H1 (cell line): ENCODE results near the gene ING4. TPM values are rescaled to one million over a fixed set of nuclear protein-coding genes. Genes with fewer than 3 reads are reported as not detected.

Experiments used
- CTCF ChIA-PET: fragments of 300-600 bp; sonication (Branson Sonifier 250); formaldehyde crosslinking; loops from one replicate; lab custom pipeline; 2021; ENCODE audit not compliant: partially characterized antibody; lab: Charles Lee
- POLR2A ChIA-PET: fragments of 300-600 bp; sonication (Branson Sonifier 250); formaldehyde crosslinking; loops from one replicate; lab custom pipeline; 2021; ENCODE audit warnings: inconsistent platforms; ENCODE audit not compliant: partially characterized antibody; lab: Charles Lee
- DNase-seq, 2 experiments: peaks; one replicate each; pipeline versions ENCODE4 v3.0.0 to v3.0.0-alpha.2; 2010 to 2022; ENCODE audit warnings: low spot score in 2 of 2, low read depth in 1 of 2, mixed read lengths in 1 of 2
- FAIRE-seq: peaks from 2 replicates; lab custom pipeline; 2011; peaks lifted over from hg19 to GRCh38; lab: Jason Lieb, UNC
- H2AFZ ChIP-seq: 2 replicates; pipeline ENCODE4 v1.8.1; 2012; ENCODE audit warnings: low read length, inconsistent platforms
- H2AK5ac ChIP-seq: 2 replicates; pipeline ENCODE4 v1.6.1; 2013; ENCODE audit warnings: low read depth, low read length
- H2BK120ac ChIP-seq: replicated peaks from 2 replicates; pipeline ENCODE3; 2013; ENCODE audit warnings: low read depth, low read length, inconsistent platforms
- H2BK12ac ChIP-seq: 2 replicates; pipeline ENCODE4 v1.6.1; 2013; ENCODE audit warnings: low read depth, low read length
- H2BK15ac ChIP-seq: 2 replicates; pipeline ENCODE4 v1.6.1; 2013; ENCODE audit warnings: low read length
- H2BK20ac ChIP-seq: 2 replicates; pipeline ENCODE4 v1.6.1; 2013; ENCODE audit warnings: low read length
- H2BK5ac ChIP-seq: 2 replicates; pipeline ENCODE4 v1.6.1; 2013; ENCODE audit warnings: low read depth, low read length
- H3K14ac ChIP-seq: 2 replicates; pipeline ENCODE4 v1.6.1; 2013; ENCODE audit warnings: inconsistent platforms; ENCODE audit not compliant: insufficient read length
- H3K18ac ChIP-seq: 2 replicates; pipeline ENCODE4 v1.6.1; 2013; ENCODE audit warnings: low read length; ENCODE audit errors: extremely low read depth
- H3K23ac ChIP-seq: 2 replicates; pipeline ENCODE4 v1.6.1; 2013; ENCODE audit warnings: inconsistent platforms; ENCODE audit not compliant: insufficient read length
- H3K23me2 ChIP-seq: 2 replicates; pipeline ENCODE4 v1.6.1; 2013; ENCODE audit warnings: low read depth, low read length
- H3K27ac ChIP-seq: 2 replicates; pipeline ENCODE4 v1.6.1; 2011; ENCODE audit warnings: low read depth, low read length, inconsistent platforms
- H3K27me3 ChIP-seq, 4 experiments: replicated peaks in 1 of 4; 1 replicate in 1 of 4; 2 replicates in 3 of 4; pipeline versions ENCODE4 v1.6.1 to v1.8.1; 2011 to 2013; ENCODE audit warnings: low read length in 3 of 4, mild to moderate bottlenecking in 3 of 4, inconsistent platforms in 2 of 4, mixed read lengths in 2 of 4, moderate library complexity in 1 of 4; ENCODE audit not compliant: control insufficient read depth in 3 of 4, insufficient read depth in 3 of 4; ENCODE audit errors: extremely low read depth in 1 of 4
- H3K36me3 ChIP-seq, 4 experiments: 2 replicates each; pipeline versions ENCODE4 v1.6.1 to v1.8.1; 2011 to 2013; ENCODE audit warnings: mild to moderate bottlenecking in 4 of 4, low read length in 3 of 4, moderate library complexity in 2 of 4, control low read depth in 1 of 4, inconsistent platforms in 1 of 4; ENCODE audit not compliant: insufficient read depth in 4 of 4, control insufficient read depth in 2 of 4
- H3K4ac ChIP-seq: replicated peaks from 2 replicates; pipeline ENCODE3; 2013; ENCODE audit warnings: low read length, low read depth, mixed read lengths, inconsistent platforms; ENCODE audit not compliant: insufficient read length
- H3K4me1 ChIP-seq, 4 experiments: replicated peaks in 1 of 4; 1 replicate in 1 of 4; 2 replicates in 3 of 4; pipeline versions ENCODE4 v1.6.1 to v1.8.1; 2011 to 2013; ENCODE audit warnings: low read length in 3 of 4, inconsistent platforms in 2 of 4, mixed read lengths in 1 of 4; ENCODE audit not compliant: insufficient read depth in 4 of 4, control insufficient read depth in 3 of 4
- H3K4me2 ChIP-seq, 2 experiments: 2 replicates each; pipeline versions ENCODE4 v1.6.1 to v1.8.1; 2011 to 2013; ENCODE audit warnings: low read depth in 2 of 2, low read length in 2 of 2, control low read depth in 1 of 2, inconsistent platforms in 1 of 2, mild to moderate bottlenecking in 1 of 2; ENCODE audit not compliant: insufficient read depth in 1 of 2
- H3K4me3 ChIP-seq, 4 experiments: fragments of 200-600, 300-600 bp in 1 of 4; sonication (generic), shearing (Covaris generic), sonication (Bioruptor Twin) in 1 of 4; 2 replicates each; pipeline versions ENCODE4 v1.5.1 to v1.8.1; 2011 to 2016; ENCODE audit warnings: low read length in 4 of 4, low read depth in 3 of 4, control low read depth in 2 of 4, inconsistent platforms in 2 of 4, mild to moderate bottlenecking in 2 of 4, mixed read lengths in 1 of 4, moderate library complexity in 1 of 4; ENCODE audit not compliant: insufficient read depth in 2 of 4; ENCODE audit errors: extremely low read depth in 1 of 4
- H3K56ac ChIP-seq: replicated peaks from 2 replicates; pipeline ENCODE3; 2013; ENCODE audit warnings: low read depth, mild to moderate bottlenecking, mixed read lengths, low read length, inconsistent platforms; ENCODE audit not compliant: insufficient read length
- H3K79me1 ChIP-seq: 2 replicates; pipeline ENCODE4 v1.6.1; 2013; ENCODE audit warnings: low read depth, low read length, control low read depth
- H3K79me2 ChIP-seq, 2 experiments: 2 replicates each; pipeline versions ENCODE4 v1.6.1 to v1.8.1; 2012 to 2013; ENCODE audit warnings: low read length in 2 of 2, mild to moderate bottlenecking in 2 of 2, inconsistent platforms in 1 of 2; ENCODE audit not compliant: insufficient read depth in 2 of 2, control insufficient read depth in 1 of 2
- H3K9ac ChIP-seq, 4 experiments: replicated peaks in 1 of 4; 1 replicate in 1 of 4; 2 replicates in 3 of 4; pipeline versions ENCODE4 v1.6.1 to v1.8.1; 2011 to 2013; ENCODE audit warnings: low read depth in 3 of 4, low read length in 3 of 4, control low read depth in 2 of 4, mild to moderate bottlenecking in 2 of 4, moderate library complexity in 2 of 4, inconsistent platforms in 1 of 4; ENCODE audit errors: extremely low read depth in 1 of 4
- H3K9me3 ChIP-seq, 2 experiments: 2 replicates each; pipeline versions ENCODE4 v1.6.1 to v1.8.1; 2012 to 2013; ENCODE audit warnings: mild to moderate bottlenecking in 2 of 2, moderate library complexity in 2 of 2, control low read depth in 1 of 2, inconsistent platforms in 1 of 2, low read depth in 1 of 2, low read length in 1 of 2, mixed read lengths in 1 of 2; ENCODE audit not compliant: insufficient read depth in 2 of 2
- H4K20me1 ChIP-seq, 2 experiments: replicated peaks in 1 of 2; 2 replicates each; pipeline versions ENCODE3 to v1.8.1; 2011 to 2013; ENCODE audit warnings: inconsistent platforms in 2 of 2, low read length in 2 of 2, mild to moderate bottlenecking in 1 of 2; ENCODE audit not compliant: insufficient read depth in 2 of 2, control insufficient read depth in 1 of 2
- H4K5ac ChIP-seq: 2 replicates; pipeline ENCODE4 v1.6.1; 2013; ENCODE audit warnings: low read length, low read depth, mixed read lengths, inconsistent platforms; ENCODE audit not compliant: insufficient read length
- H4K8ac ChIP-seq: 2 replicates; pipeline ENCODE4 v1.8.0; 2013; ENCODE audit warnings: mild to moderate bottlenecking, moderate library complexity, low read length, inconsistent platforms; ENCODE audit not compliant: insufficient read depth; ENCODE audit errors: extremely low read depth
- H4K91ac ChIP-seq: replicated peaks from 2 replicates; pipeline ENCODE3; 2013; ENCODE audit warnings: low read length, mixed read lengths, inconsistent platforms; ENCODE audit not compliant: insufficient read length
- NRF1 ChIP-seq: IDR thresholded peaks from 2 replicates; pipeline ENCODE4 v1.6.1; 2011; ENCODE audit warnings: mild to moderate bottlenecking, low read depth, low read length, improper control_type of control experiment
- POLR2A ChIP-seq, 2 experiments: IDR thresholded peaks; 1 replicate in 1 of 2; 2 replicates in 1 of 2; pipeline ENCODE4 v1.6.1; 2011; ENCODE audit warnings: low read depth in 2 of 2, low read length in 2 of 2, mild to moderate bottlenecking in 2 of 2; ENCODE audit errors: control extremely low read depth in 1 of 2
- RAD21 ChIP-seq, 2 experiments: IDR thresholded peaks in 1 of 2; conservative IDR thresholded peaks in 1 of 2; 2 replicates each; pipeline ENCODE4 v1.6.1; 2011; ENCODE audit warnings: low read depth in 2 of 2, low read length in 2 of 2, improper control_type of control experiment in 1 of 2, inconsistent platforms in 1 of 2, mild to moderate bottlenecking in 1 of 2, moderate library complexity in 1 of 2
- SP1 ChIP-seq: IDR thresholded peaks from 2 replicates; pipeline ENCODE4 v1.6.1; 2011; ENCODE audit warnings: low read depth, low read length
- SP4 ChIP-seq: IDR thresholded peaks from 2 replicates; pipeline ENCODE4 v1.6.1; 2012; ENCODE audit warnings: low read length, inconsistent platforms
- TBP ChIP-seq: IDR thresholded peaks from 2 replicates; pipeline ENCODE4 v1.6.1; 2011; ENCODE audit warnings: low read depth, low read length, improper control_type of control experiment
- YY1 ChIP-seq: IDR thresholded peaks from 2 replicates; pipeline ENCODE4 v1.6.1; 2011; ENCODE audit warnings: low read depth, mild to moderate bottlenecking, low read length
- WGBS, 2 experiments: shearing (Covaris generic) in 1 of 2; methylation state at CpG; one replicate each; pipeline versions ENCODE4 v1.1.6 to v1.1.7; 2013 to 2015; ENCODE audit warnings: low lambda C conversion rate in 2 of 2, mixed read lengths in 2 of 2, inconsistent platforms in 1 of 2, low coverage in 1 of 2, missing lambda C conversion rate in 1 of 2; ENCODE audit not compliant: insufficient replicate concordance in 2 of 2, insufficient coverage in 1 of 2, insufficient read length in 1 of 2; ENCODE audit errors: extremely low coverage in 1 of 2, missing lambda C conversion rate in 1 of 2; 5-methylcytosine and 5-hydroxymethylcytosine counted together
- polyA plus RNA-seq, 7 experiments: library from polyadenylated mRNA; depleted of rRNA in 3 of 7; stranded (reverse) in 5 of 7; unstranded in 2 of 7; fragments of >200 nt in 5 of 7; fragments of 200-250 nt in 2 of 7; gene quantifications; 1 replicate in 5 of 7; 2 replicates in 1 of 7; 4 replicates in 1 of 7; pipeline versions ENCODE4 v1.2.1 to v1.2.3, GENCODE V29; 2011 to 2013; ENCODE audit warnings: missing spikeins in 2 of 7, mixed read lengths in 2 of 7
- total RNA-seq: library from RNA; stranded (reverse); fragmentation: NEBNext Ultra II Directional; extraction: Animal tissue kit (Norgen Biotek cat#: 25700); gene quantifications from 2 replicates; pipeline ENCODE4 v1.2.1, GENCODE V29; 2021

ING4 gene
- total and polyA plus RNA-seq, 2 of the 8 experiments (the other 6 are each of a cell fraction or from before 2014, with no cell fraction given), result 22.9 to 28.6 TPM

DNA sequence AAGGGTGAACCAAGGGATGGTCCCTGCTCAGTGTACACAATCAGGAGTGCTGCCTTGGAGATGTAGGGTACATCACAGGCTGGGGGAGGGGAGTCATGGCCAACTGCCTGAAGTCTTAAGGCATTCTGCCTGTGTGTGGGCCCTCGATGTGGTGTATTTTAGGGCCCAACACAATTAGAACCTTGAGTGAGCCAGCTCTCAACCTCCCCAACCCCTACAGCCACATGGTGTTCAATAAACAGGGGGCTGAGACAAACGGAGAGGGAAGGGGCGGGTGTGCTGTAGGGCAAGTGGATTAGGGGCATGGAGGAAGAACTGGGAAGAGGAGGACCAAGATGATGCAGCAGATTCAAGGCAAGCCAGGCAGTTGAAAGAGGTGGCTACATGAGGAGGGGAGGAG, 47.1 kb downstream of the ING4 start:
- Histone ChIP-seq H2BK5ac (no peak overlapping the region), H3K9ac (0 out of 7 replicates have a peak overlapping the region, but pooled peaks of 1 of the 4 experiments have one; percentile 11), H2BK15ac (peak overlapping the region; percentile 5; the same call in 1 of the 2 replicates), H2BK20ac (0 out of 2 replicates have a peak overlapping the region, but pooled peaks have one; percentile 8), H2AFZ (0 out of 2 replicates have a peak overlapping the region, but pooled peaks have one; percentile 22), H3K27me3 (peaks cover 2 to 21% (median 16%) of the 10 kb centered on the region in 4 experiments; a peak in 6 of 7 replicates), H3K23me2 (peaks cover 5% of the 10 kb centered on the region; the same call in 1 of the 2 replicates), H3K56ac (no peak overlapping the region), H3K36me3 (no peaks in the 10 kb centered on the region), H4K20me1 (no peaks in the 10 kb centered on the region), H3K4me1 (peaks cover 18 to 25% (median 22%) of the 10 kb centered on the region in 4 experiments), H3K14ac (no peak overlapping the region), H3K9me3 (no peaks in the 10 kb centered on the region; a peak in 1 of 4 replicates), H3K79me1 (no peaks in the 10 kb centered on the region), H2AK5ac (no peak overlapping the region), H2BK120ac (no peak overlapping the region), H3K23ac (no peak overlapping the region), H4K5ac (no peak overlapping the region), H3K79me2 (no peaks in the 10 kb centered on the region), H3K4me3 (no peak overlapping the region), H4K8ac (no peak overlapping the region), H4K91ac (no peak overlapping the region), H2BK12ac (peak overlapping the region; percentile 75), H3K27ac (no peak overlapping the region), H3K18ac (no peak overlapping the region), H3K4me2 (no peak overlapping the region; a peak in 1 of 4 replicates), H3K4ac (no peak overlapping the region)
- POLR2A ChIA-PET, result interaction anchor here (0.7 to 4.4 kb wide), 5 partner anchors 10 to 252 kb away, joined by 3 to 24 read pairs (median 6); partner anchors contain the start of gene TPI1
- CTCF ChIA-PET, result interaction anchor here (0.6 to 3.5 kb wide), 15 partner anchors 8 to 219 kb away, joined by 3 to 20 read pairs (median 4); partner anchors contain the start of gene ACRBP
- 85% methylated on average over 3 of the region's 3 CpGs; no CpG with 5 or more reads in 1 of the 2 experiments for WGBS, 2 experiments
- no peak for DNase-seq
- no peak for TF ChIP-seq SP1
- no peak for TF ChIP-seq RAD21 (IDR thresholded peaks at IDR 0.05 in 1 of 2, conservative IDR thresholded peaks at IDR 0.05 in 1 of 2; ENCODE audit: low read depth in 2 of 2, low read length in 2 of 2)
- TF ChIP-seq YY1, result no peak
- no peak for TF ChIP-seq TBP
- TF ChIP-seq NRF1, result no peak
- TF ChIP-seq POLR2A (IDR thresholded peaks at IDR 0.05; ENCODE audit: control extremely low read depth in 1 of 2, low read depth in 2 of 2, low read length in 2 of 2), result no peak
- TF ChIP-seq SP4, result no peak
- FAIRE-seq, result no peak
